ENCODE results near the gene RAD51B.

DNA sequence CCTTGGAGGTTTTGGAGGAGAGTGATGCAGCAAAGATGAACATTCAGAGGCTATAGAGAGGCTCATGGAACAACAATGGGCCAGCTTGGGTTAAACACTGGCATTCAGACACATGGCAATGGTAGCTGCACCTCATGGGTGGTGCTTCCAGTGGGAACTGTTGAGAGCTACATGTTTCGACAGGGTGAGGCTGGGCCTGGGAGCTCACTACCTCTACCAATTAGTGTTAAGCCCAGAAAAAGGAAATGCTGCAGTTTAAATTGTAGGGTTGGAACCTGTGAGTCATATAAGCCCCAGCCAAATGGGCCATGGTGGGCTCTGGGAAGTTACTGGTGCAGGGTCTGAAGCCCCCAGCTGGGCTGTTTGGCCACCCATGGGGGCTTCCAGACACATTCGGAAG lies 693.6 kb downstream of the RAD51B start:
- TF ChIP-seq, protein P1, sequence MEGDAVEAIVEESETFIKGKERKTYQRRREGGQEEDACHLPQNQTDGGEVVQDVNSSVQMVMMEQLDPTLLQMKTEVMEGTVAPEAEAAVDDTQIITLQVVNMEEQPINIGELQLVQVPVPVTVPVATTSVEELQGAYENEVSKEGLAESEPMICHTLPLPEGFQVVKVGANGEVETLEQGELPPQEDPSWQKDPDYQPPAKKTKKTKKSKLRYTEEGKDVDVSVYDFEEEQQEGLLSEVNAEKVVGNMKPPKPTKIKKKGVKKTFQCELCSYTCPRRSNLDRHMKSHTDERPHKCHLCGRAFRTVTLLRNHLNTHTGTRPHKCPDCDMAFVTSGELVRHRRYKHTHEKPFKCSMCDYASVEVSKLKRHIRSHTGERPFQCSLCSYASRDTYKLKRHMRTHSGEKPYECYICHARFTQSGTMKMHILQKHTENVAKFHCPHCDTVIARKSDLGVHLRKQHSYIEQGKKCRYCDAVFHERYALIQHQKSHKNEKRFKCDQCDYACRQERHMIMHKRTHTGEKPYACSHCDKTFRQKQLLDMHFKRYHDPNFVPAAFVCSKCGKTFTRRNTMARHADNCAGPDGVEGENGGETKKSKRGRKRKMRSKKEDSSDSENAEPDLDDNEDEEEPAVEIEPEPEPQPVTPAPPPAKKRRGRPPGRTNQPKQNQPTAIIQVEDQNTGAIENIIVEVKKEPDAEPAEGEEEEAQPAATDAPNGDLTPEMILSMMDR (IDR thresholded peaks at IDR 0.05) = no peak
- TF ChIP-seq, protein P2, sequence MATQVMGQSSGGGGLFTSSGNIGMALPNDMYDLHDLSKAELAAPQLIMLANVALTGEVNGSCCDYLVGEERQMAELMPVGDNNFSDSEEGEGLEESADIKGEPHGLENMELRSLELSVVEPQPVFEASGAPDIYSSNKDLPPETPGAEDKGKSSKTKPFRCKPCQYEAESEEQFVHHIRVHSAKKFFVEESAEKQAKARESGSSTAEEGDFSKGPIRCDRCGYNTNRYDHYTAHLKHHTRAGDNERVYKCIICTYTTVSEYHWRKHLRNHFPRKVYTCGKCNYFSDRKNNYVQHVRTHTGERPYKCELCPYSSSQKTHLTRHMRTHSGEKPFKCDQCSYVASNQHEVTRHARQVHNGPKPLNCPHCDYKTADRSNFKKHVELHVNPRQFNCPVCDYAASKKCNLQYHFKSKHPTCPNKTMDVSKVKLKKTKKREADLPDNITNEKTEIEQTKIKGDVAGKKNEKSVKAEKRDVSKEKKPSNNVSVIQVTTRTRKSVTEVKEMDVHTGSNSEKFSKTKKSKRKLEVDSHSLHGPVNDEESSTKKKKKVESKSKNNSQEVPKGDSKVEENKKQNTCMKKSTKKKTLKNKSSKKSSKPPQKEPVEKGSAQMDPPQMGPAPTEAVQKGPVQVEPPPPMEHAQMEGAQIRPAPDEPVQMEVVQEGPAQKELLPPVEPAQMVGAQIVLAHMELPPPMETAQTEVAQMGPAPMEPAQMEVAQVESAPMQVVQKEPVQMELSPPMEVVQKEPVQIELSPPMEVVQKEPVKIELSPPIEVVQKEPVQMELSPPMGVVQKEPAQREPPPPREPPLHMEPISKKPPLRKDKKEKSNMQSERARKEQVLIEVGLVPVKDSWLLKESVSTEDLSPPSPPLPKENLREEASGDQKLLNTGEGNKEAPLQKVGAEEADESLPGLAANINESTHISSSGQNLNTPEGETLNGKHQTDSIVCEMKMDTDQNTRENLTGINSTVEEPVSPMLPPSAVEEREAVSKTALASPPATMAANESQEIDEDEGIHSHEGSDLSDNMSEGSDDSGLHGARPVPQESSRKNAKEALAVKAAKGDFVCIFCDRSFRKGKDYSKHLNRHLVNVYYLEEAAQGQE (IDR thresholded peaks at IDR 0.05; ENCODE audit: insufficient read depth in 1 of 2, low read depth in 2 of 2, low read length in 1 of 2) = no peak
- TF ChIP-seq POLR2AphosphoS5 (IDR thresholded peaks at IDR 0.05; ENCODE audit: low read depth, low read length) = no peak
- no peak for TF ChIP-seq TCF7L2 (IDR thresholded peaks at IDR 0.05; ENCODE audit: low read depth, low read length)
- no peak for TF ChIP-seq SIN3A (IDR thresholded peaks at IDR 0.05; ENCODE audit: borderline replicate concordance, insufficient read depth, low read depth, low read length)
